Loucy (cell line): ENCODE data around the gene MTFR1L.

Experiments
- H2AFZ ChIP-seq: fragments of 200-600 bp; sonication (generic); 2 replicates; pipeline ENCODE4 v1.6.0; 2016; ENCODE audit warnings: antibody characterized with exemption, mild to moderate bottlenecking, low read length, moderate library complexity
- H3F3A ChIP-seq: fragments of 200-600 bp; 2 replicates; pipeline ENCODE4 v1.6.0; 2016; ENCODE audit warnings: antibody characterized with exemption, low read depth, mild to moderate bottlenecking
- H3K27me3 ChIP-seq: fragments of 200-600 bp; sonication (generic); 2 replicates; pipeline ENCODE4 v1.6.1; 2014; ENCODE audit warnings: low read length, mild to moderate bottlenecking; ENCODE audit not compliant: insufficient read depth, poor library complexity, severe bottlenecking
- H3K36me3 ChIP-seq: fragments of 200-600 bp; sonication (generic); 2 replicates; pipeline ENCODE4 v1.6.1; 2016; ENCODE audit warnings: low read length; ENCODE audit not compliant: insufficient read depth
- H3K4me1 ChIP-seq: fragments of 200-600 bp; sonication (generic); 2 replicates; pipeline ENCODE4 v1.5.1; 2014; ENCODE audit warnings: low read length, mild to moderate bottlenecking; ENCODE audit not compliant: insufficient read depth, poor library complexity, severe bottlenecking
- H3K4me2 ChIP-seq: fragments of 200-600 bp; sonication (generic); 2 replicates; pipeline ENCODE4 v1.6.0; 2014; ENCODE audit warnings: antibody characterized with exemption, low read length, low read depth, mild to moderate bottlenecking; ENCODE audit not compliant: poor library complexity, severe bottlenecking
- H3K4me3 ChIP-seq: fragments of 200-600 bp; sonication (generic); 2 replicates; pipeline ENCODE4 v1.5.1; 2014; ENCODE audit warnings: low read length, mild to moderate bottlenecking, mixed read lengths; ENCODE audit not compliant: poor library complexity, severe bottlenecking
- H3K79me2 ChIP-seq: fragments of 200-600 bp; sonication (generic); 2 replicates; pipeline ENCODE4 v1.6.1; 2014; ENCODE audit warnings: low read length; ENCODE audit not compliant: insufficient read depth
- H3K9ac ChIP-seq: fragments of 200-600 bp; sonication (generic); 2 replicates; pipeline ENCODE4 v1.6.0; 2014; ENCODE audit warnings: mild to moderate bottlenecking, low read depth, low read length, moderate library complexity; ENCODE audit not compliant: poor library complexity, severe bottlenecking
- H3K9me2 ChIP-seq: fragments of 200-600 bp; sonication (generic); replicated peaks from 2 replicates; pipeline ENCODE4 v1.6.1; 2016; ENCODE audit warnings: low read depth, low read length, mixed read lengths
- H3K9me3 ChIP-seq: fragments of 200-600 bp; sonication (generic); 2 replicates; pipeline ENCODE4 v1.6.1; 2014; ENCODE audit warnings: mild to moderate bottlenecking, antibody characterized with exemption, low read length, low read depth; ENCODE audit not compliant: insufficient read depth
- H4K20me1 ChIP-seq: fragments of 200-600 bp; sonication (generic); 2 replicates; pipeline ENCODE4 v1.6.0; 2014; ENCODE audit warnings: antibody characterized with exemption, low read length, mild to moderate bottlenecking; ENCODE audit not compliant: insufficient read depth, poor library complexity, severe bottlenecking
- EZH2phosphoT487 ChIP-seq: fragments of 200-600 bp; IDR thresholded peaks from 2 replicates; pipeline ENCODE4 v1.6.1; 2018; ENCODE audit warnings: antibody characterized with exemption, mild to moderate bottlenecking, moderate library complexity, borderline replicate concordance
- TF ChIP-seq, protein P1 (sequence below): fragments of 200-600 bp; sonication (generic); conservative IDR thresholded peaks from 2 replicates; pipeline ENCODE4 v1.5.1; 2014; ENCODE audit warnings: mild to moderate bottlenecking, antibody characterized with exemption, low read length

MTFR1L gene

DNA sequence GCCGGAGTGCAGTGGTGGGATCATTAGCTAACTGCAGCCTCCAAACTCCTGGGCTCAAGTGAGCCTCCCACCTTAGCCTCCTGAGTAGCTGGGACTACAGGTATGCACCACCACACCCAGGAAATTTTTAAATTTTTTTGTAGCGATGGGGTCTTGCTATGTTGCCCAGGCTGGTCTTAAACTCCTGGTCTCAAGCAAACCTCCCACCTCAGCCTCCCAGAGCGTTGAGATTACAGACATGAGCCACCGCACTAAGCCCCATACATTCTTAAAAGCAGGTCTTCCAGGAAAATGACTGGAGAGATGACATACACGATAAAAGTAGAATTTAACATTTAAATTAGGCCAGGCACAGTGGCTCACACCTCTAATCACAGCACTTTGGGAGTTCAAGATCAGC lies 13.4 kb downstream of the MTFR1L start:
- Histone ChIP-seq H3K9me3 (no peaks in the 10 kb centered on the region), H3K27me3 (no peaks in the 10 kb centered on the region), H3K9me2 (no peaks in the 10 kb centered on the region), H3K36me3 (peaks cover 73% of the 10 kb centered on the region), H3K4me1 (peaks cover 16% of the 10 kb centered on the region), H3K9ac (no peak overlapping the region), H3K4me3 (no peak overlapping the region), H3F3A (peaks cover 2% of the 10 kb centered on the region; the same call in 1 of the 2 replicates), H3K79me2 (no peaks in the 10 kb centered on the region), H2AFZ (no peak overlapping the region), H3K4me2 (no peak overlapping the region), H4K20me1 (no peaks in the 10 kb centered on the region)
- TF ChIP-seq EZH2phosphoT487 = no peak
- TF ChIP-seq, protein P1, sequence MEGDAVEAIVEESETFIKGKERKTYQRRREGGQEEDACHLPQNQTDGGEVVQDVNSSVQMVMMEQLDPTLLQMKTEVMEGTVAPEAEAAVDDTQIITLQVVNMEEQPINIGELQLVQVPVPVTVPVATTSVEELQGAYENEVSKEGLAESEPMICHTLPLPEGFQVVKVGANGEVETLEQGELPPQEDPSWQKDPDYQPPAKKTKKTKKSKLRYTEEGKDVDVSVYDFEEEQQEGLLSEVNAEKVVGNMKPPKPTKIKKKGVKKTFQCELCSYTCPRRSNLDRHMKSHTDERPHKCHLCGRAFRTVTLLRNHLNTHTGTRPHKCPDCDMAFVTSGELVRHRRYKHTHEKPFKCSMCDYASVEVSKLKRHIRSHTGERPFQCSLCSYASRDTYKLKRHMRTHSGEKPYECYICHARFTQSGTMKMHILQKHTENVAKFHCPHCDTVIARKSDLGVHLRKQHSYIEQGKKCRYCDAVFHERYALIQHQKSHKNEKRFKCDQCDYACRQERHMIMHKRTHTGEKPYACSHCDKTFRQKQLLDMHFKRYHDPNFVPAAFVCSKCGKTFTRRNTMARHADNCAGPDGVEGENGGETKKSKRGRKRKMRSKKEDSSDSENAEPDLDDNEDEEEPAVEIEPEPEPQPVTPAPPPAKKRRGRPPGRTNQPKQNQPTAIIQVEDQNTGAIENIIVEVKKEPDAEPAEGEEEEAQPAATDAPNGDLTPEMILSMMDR = no peak

DNA sequence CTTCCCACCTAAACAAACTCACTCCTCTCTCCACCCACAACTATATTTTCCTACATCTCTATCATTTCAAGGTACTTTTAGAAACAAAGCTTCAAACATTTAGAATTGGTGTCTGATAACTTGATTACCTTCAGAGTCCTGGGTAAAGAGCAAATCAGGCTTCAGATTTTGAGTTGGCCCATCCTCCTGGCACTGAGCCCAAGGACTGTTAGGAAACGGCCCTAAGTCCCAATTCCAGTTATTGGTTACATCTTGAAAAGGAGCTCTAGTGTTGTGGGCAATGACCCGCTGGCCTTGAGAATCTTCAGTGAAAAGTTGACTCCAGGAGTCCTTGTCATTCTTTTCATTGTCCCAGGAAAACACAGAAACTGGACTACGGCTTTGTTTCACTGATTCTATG lies 15.1 kb downstream of the MTFR1L start:
- H3K9me2 ChIP-seq = no peaks in the 10 kb centered on the region
- TF ChIP-seq, protein P1 = no peak
- no peak for TF ChIP-seq EZH2phosphoT487
- H3F3A ChIP-seq = peaks cover 2% of the 10 kb centered on the region; the same call in 1 of the 2 replicates
- H3K79me2 ChIP-seq = no peaks in the 10 kb centered on the region
- H3K4me3 ChIP-seq = no peak overlapping the region
- no peaks in the 10 kb centered on the region for H4K20me1 ChIP-seq
- no peaks in the 10 kb centered on the region for H3K27me3 ChIP-seq
- H3K4me1 ChIP-seq = peaks cover 16% of the 10 kb centered on the region
- no peak overlapping the region for H3K4me2 ChIP-seq
- peaks cover 56% of the 10 kb centered on the region for H3K36me3 ChIP-seq
- no peaks in the 10 kb centered on the region for H3K9me3 ChIP-seq
- H2AFZ ChIP-seq = no peak overlapping the region
- no peak overlapping the region for H3K9ac ChIP-seq

DNA sequence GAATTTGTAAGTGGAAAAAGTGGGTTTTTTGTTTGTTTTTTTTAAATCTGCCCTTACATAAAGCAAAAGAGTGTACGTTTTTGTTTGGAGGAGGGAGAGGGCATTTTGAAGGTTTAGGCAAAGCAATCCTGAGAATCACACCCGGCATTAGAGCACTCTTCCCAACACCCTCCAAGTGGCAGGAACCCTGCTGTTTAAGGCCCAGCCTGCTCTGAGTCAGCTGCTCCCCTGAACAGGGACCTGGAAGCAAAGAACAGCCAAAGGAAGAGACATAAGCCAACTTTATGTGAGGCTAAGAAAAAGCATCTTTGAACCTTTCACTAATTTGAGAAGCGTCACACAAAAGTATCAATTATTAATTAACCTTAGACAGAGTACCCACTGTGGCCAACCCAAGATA lies 16.9 kb downstream of the MTFR1L start:
- peaks cover 40% of the 10 kb centered on the region for H3K36me3 ChIP-seq
- H3K4me3 ChIP-seq = no peak overlapping the region

More for the DNA sequence above, 16.9 kb downstream of the MTFR1L start:
- Histone ChIP-seq H3K9me2 (no peaks in the 10 kb centered on the region), H3K4me1 (peaks cover 8% of the 10 kb centered on the region), H4K20me1 (no peaks in the 10 kb centered on the region), H3F3A (no peaks in the 10 kb centered on the region; the same call in 1 of the 2 replicates), H3K27me3 (no peaks in the 10 kb centered on the region), H3K79me2 (peaks cover 7% of the 10 kb centered on the region; the same call in 1 of the 2 replicates), H3K4me2 (no peak overlapping the region), H3K9ac (no peak overlapping the region), H3K9me3 (no peaks in the 10 kb centered on the region), H2AFZ (no peak overlapping the region)
- TF ChIP-seq EZH2phosphoT487 = no peak
- TF ChIP-seq, protein P1 = no peak
